ENCODE data around the gene HMCN1. TPM values are rescaled to one million over a fixed set of nuclear protein-coding genes. Genes with fewer than 3 reads are reported as not detected.

The HMCN1 gene
- total RNA-seq, 2 donors from 2014 or later: 1.3 to 3.7 TPM

- DNase-seq: no peak
- Histone ChIP-seq H3K9me3 (no peaks in the 10 kb centered on the region), H3K27me3 (no peaks in the 10 kb centered on the region), H3K36me3 (no peaks in the 10 kb centered on the region), H3K27ac (no peak overlapping the region), H3K4me1 (no peaks in the 10 kb centered on the region), H3K4me3 (no peak overlapping the region), H3K9ac (ENCODE audit: low read depth in 2 of 2, low read length in 2 of 2) (no peak overlapping the region)
- TF ChIP-seq CTCF (IDR thresholded peaks at IDR 0.05): no peak
- intact Hi-C loops (cut with DNase I): no loop called here
Observed at GRCh38 chr1:186143481-186143880, 409.3 kb downstream of the HMCN1 start.

- DNase-seq: no peak
- no peak overlapping the region for H3K9ac ChIP-seq (ENCODE audit: low read depth in 2 of 2, low read length in 2 of 2)
- no peaks in the 10 kb centered on the region for H3K27me3 ChIP-seq
- no peak for TF ChIP-seq CTCF (IDR thresholded peaks at IDR 0.05)
- no peaks in the 10 kb centered on the region for H3K36me3 ChIP-seq
- intact Hi-C loops (cut with DNase I): no loop called here
- no peak overlapping the region for H3K27ac ChIP-seq
- H3K4me1 ChIP-seq: no peaks in the 10 kb centered on the region
- H3K9me3 ChIP-seq: no peaks in the 10 kb centered on the region
- no peak overlapping the region for H3K4me3 ChIP-seq
Observed at GRCh38 chr1:186144505-186144904, 410.3 kb downstream of the HMCN1 start.

- Histone ChIP-seq H3K4me1 (no peaks in the 10 kb centered on the region), H3K4me3 (no peak overlapping the region), H3K9me3 (no peaks in the 10 kb centered on the region), H3K27me3 (no peaks in the 10 kb centered on the region), H3K27ac (no peak overlapping the region), H3K9ac (ENCODE audit: low read depth in 2 of 2, low read length in 2 of 2) (no peak overlapping the region), H3K36me3 (no peaks in the 10 kb centered on the region)
- TF ChIP-seq CTCF (IDR thresholded peaks at IDR 0.05): no peak
- intact Hi-C loops (cut with DNase I): no loop called here
- no peak for DNase-seq
Observed at GRCh38 chr1:186146974-186147373, 412.8 kb downstream of the HMCN1 start.

GRCh38 chr1:186149591-186149990 lies 415.4 kb downstream of the HMCN1 start:
- Histone ChIP-seq H3K4me3 (no peak overlapping the region), H3K27me3 (no peaks in the 10 kb centered on the region), H3K9ac (ENCODE audit: low read depth in 2 of 2, low read length in 2 of 2) (no peak overlapping the region), H3K9me3 (no peaks in the 10 kb centered on the region), H3K4me1 (no peaks in the 10 kb centered on the region), H3K36me3 (no peaks in the 10 kb centered on the region), H3K27ac (no peak overlapping the region)
- TF ChIP-seq CTCF (IDR thresholded peaks at IDR 0.05): no peak
- DNase-seq: no peak
- intact Hi-C loops (cut with DNase I): no loop called here

GRCh38 chr1:186152227-186152619 lies 418.0 kb downstream of the HMCN1 start:
- Histone ChIP-seq H3K27ac (no peak overlapping the region), H3K9ac (ENCODE audit: low read depth in 2 of 2, low read length in 2 of 2) (no peak overlapping the region), H3K27me3 (no peaks in the 10 kb centered on the region), H3K36me3 (no peaks in the 10 kb centered on the region), H3K4me3 (no peak overlapping the region), H3K4me1 (no peaks in the 10 kb centered on the region), H3K9me3 (no peaks in the 10 kb centered on the region)
- intact Hi-C loops (cut with DNase I): no loop called here
- DNase-seq: no peak
- TF ChIP-seq CTCF (IDR thresholded peaks at IDR 0.05): no peak

Data from colonic mucosa (tissue), 4 donors.